Body of pancreas (tissue), 4 donors: Measurements from ENCODE around the gene ALKBH2. TPM values are rescaled to one million over a fixed set of nuclear protein-coding genes. Genes with fewer than 3 reads are reported as not detected.

Experiments
- ATAC-seq: fragments of 150-250 bp; one replicate; pipeline ENCODE4 v1.9.1; 2016
- DNase-seq, 4 donors: peaks; one replicate each; pipeline ENCODE4 v3.0.0-alpha.2; 2019
- H3K27ac ChIP-seq, 4 donors: fragments of 200-600 bp; sonication (generic); 1 replicate in 3 of 4; 2 replicates in 1 of 4; pipeline versions ENCODE4 v1.5.1 to v1.6.1; 2016 to 2019; ENCODE audit warnings: mild to moderate bottlenecking in 1 of 4, mixed read lengths in 1 of 4, moderate library complexity in 1 of 4
- H3K27me3 ChIP-seq, 2 donors: fragments of 200-600 bp; sonication (generic); one replicate each; pipeline ENCODE4 v1.6.0; 2016; ENCODE audit warnings: mild to moderate bottlenecking in 1 of 2
- H3K36me3 ChIP-seq, 2 donors: fragments of 200-600 bp; sonication (generic); replicated peaks in 1 of 2; 2 replicates each; pipeline ENCODE4 v1.5.1; 2016; ENCODE audit warnings: low read depth in 2 of 2; ENCODE audit not compliant: insufficient read depth in 1 of 2
- H3K4me1 ChIP-seq: fragments of 200-600 bp; sonication (generic); one replicate; pipeline ENCODE4 v1.6.0; 2016
- H3K4me3 ChIP-seq, 2 donors: fragments of 200-600 bp; sonication (generic); 1 replicate in 1 of 2; 2 replicates in 1 of 2; pipeline ENCODE4 v1.5.1; 2016 to 2019
- H3K9me3 ChIP-seq, 3 donors: fragments of 200-600 bp; sonication (generic); 1 replicate in 2 of 3; 2 replicates in 1 of 3; pipeline ENCODE4 v1.5.1; 2016
- CTCF ChIP-seq, 7 experiments: fragments of 450-650 bp in 4 of 7; fragments of 200-600 bp in 3 of 7; sonication (generic) in 3 of 7; IDR thresholded peaks; one replicate each; pipeline ENCODE4 v1.5.1; 2016 to 2019; ENCODE audit warnings: antibody characterized with exemption in 7 of 7
- POLR2A ChIP-seq, 3 donors: fragments of 450-650 bp; IDR thresholded peaks; one replicate each; pipeline ENCODE4 v1.6.1; 2016; ENCODE audit warnings: antibody characterized with exemption in 3 of 3, mild to moderate bottlenecking in 2 of 3
- WGBS, 2 donors: methylation state at CpG; one replicate each; pipeline ENCODE4 v1.1.5; 2017; 5-methylcytosine and 5-hydroxymethylcytosine counted together
- intact Hi-C: fragments of 100-400 bp; cut with DNase I; formaldehyde crosslinking; loops from one replicate; pipeline ENCODE4 v1.15.1; 2023
- total RNA-seq, 2 donors: library from RNA; depleted of rRNA; stranded (reverse); fragments of >200 nt; gene quantifications; one replicate each; pipeline ENCODE4 v1.1.0, GENCODE V29; 2016

Gene ALKBH2
- total RNA-seq, 2 donors from 2014 or later: 7.3 to 16.1 TPM

GRCh38 chr12:109074866-109075265, 18.4 kb downstream of the ALKBH2 start:
- Histone ChIP-seq H3K4me3 (no peak overlapping the region), H3K27ac (no peak overlapping the region), H3K27me3 (no peaks in the 10 kb centered on the region), H3K4me1 (no peaks in the 10 kb centered on the region), H3K9me3 (no peaks in the 10 kb centered on the region), H3K36me3 (peaks cover 6 to 9% of the 10 kb centered on the region in 2 donors)
- DNase-seq (no peak), ATAC-seq (no peak)
- intact Hi-C loops: no loop called here
- TF ChIP-seq CTCF (IDR thresholded peaks at IDR 0.05) (no peak), POLR2A (IDR thresholded peaks at IDR 0.05) (no peak)

- Histone ChIP-seq H3K36me3 (peaks cover 4 to 11% of the 10 kb centered on the region in 2 donors), H3K4me1 (peaks cover 35% of the 10 kb centered on the region), H3K27me3 (no peaks in the 10 kb centered on the region), H3K27ac (no peak overlapping the region), H3K9me3 (no peaks in the 10 kb centered on the region), H3K4me3 (no peak overlapping the region)
- DNase-seq (no peak), ATAC-seq (no peak)
- intact Hi-C loops: no loop called here
- TF ChIP-seq POLR2A (IDR thresholded peaks at IDR 0.05) (no peak), CTCF (IDR thresholded peaks at IDR 0.05) (no peak)
- 87 to 93% methylated on average over 17 of the region's 17 CpGs for WGBS, 2 donors
Observed at GRCh38 chr12:109069307-109070271, 23.7 kb downstream of the ALKBH2 start.

GRCh38 chr12:109065853-109066193, 27.4 kb downstream of the ALKBH2 start:
- no peaks in the 10 kb centered on the region for H3K27me3 ChIP-seq
- H3K27ac ChIP-seq: peak overlapping the region in 3 of 4 donors; percentile 31 to 74 (median 72)
- 0 to 43% methylated on average over 1 of the region's 1 CpG for WGBS, 2 donors
- DNase-seq (no peak), ATAC-seq (no peak)
- H3K9me3 ChIP-seq: no peaks in the 10 kb centered on the region
- peaks cover 0 to 6% of the 10 kb centered on the region in 2 donors for H3K36me3 ChIP-seq
- TF ChIP-seq CTCF (IDR thresholded peaks at IDR 0.05): peak in 1 of 7 experiments; percentile 9
- no peak for TF ChIP-seq POLR2A (IDR thresholded peaks at IDR 0.05)
- peaks cover 37% of the 10 kb centered on the region for H3K4me1 ChIP-seq
- H3K4me3 ChIP-seq: no peak overlapping the region
- intact Hi-C loops: no loop called here

GRCh38 chr12:109065154-109065852, 28.0 kb downstream of the ALKBH2 start:
- 31 to 33% methylated on average over 5 of the region's 5 CpGs for WGBS, 2 donors
- H3K4me1 ChIP-seq: peaks cover 37% of the 10 kb centered on the region
- DNase-seq (peak; percentile 81 to 92 (median 86)), ATAC-seq (peak; percentile 80)
- intact Hi-C loops: no loop called here
- peak overlapping the region in 3 of 4 donors; percentile 31 to 74 (median 72) for H3K27ac ChIP-seq
- peaks cover 0 to 6% of the 10 kb centered on the region in 2 donors for H3K36me3 ChIP-seq
- H3K27me3 ChIP-seq: no peaks in the 10 kb centered on the region
- no peak for TF ChIP-seq POLR2A (IDR thresholded peaks at IDR 0.05)
- TF ChIP-seq CTCF (IDR thresholded peaks at IDR 0.05): no peak
- H3K9me3 ChIP-seq: no peaks in the 10 kb centered on the region
- H3K4me3 ChIP-seq: no peak overlapping the region
